Measurements from ENCODE around the gene NAALADL2. TPM values are rescaled to one million over a fixed set of nuclear protein-coding genes. Genes with fewer than 3 reads are reported as not detected.

The NAALADL2 gene
- total RNA-seq, 1 experiment from 2014 or later, result not detected

GRCh38 chr3:174907628-174908407 lies 48.7 kb downstream of the NAALADL2 start:
- Histone ChIP-seq H3K79me2 (ENCODE audit: low read length) (no peaks in the 10 kb centered on the region), H3K4me1 (ENCODE audit: low read length) (no peaks in the 10 kb centered on the region), H4K20me1 (ENCODE audit: insufficient read depth, low read depth, low read length) (no peaks in the 10 kb centered on the region), H3K27ac (ENCODE audit: low read length) (no peak overlapping the region), H3K9ac (ENCODE audit: low read length) (no peak overlapping the region), H3K4me2 (ENCODE audit: low read depth, low read length, poor library complexity, severe bottlenecking) (no peak overlapping the region), H3K36me3 (ENCODE audit: insufficient read depth, low read length) (no peaks in the 10 kb centered on the region), H3K4me3 (ENCODE audit: low read length) (no peak overlapping the region), H2AFZ (ENCODE audit: low read length) (no peak overlapping the region), H3K27me3 (ENCODE audit: low read length) (no peaks in the 10 kb centered on the region), H3K9me3 (ENCODE audit: low read length) (peaks cover 39% of the 10 kb centered on the region), H3K9me2 (replicated peaks; ENCODE audit: insufficient read depth, low read length) (no peaks in the 10 kb centered on the region)
- DNase-seq, result no peak

- H3K4me3 ChIP-seq (ENCODE audit: low read length), result no peak overlapping the region
- no peak overlapping the region for H3K4me2 ChIP-seq (ENCODE audit: low read depth, low read length, poor library complexity, severe bottlenecking)
- H3K4me1 ChIP-seq (ENCODE audit: low read length), result no peaks in the 10 kb centered on the region
- H3K36me3 ChIP-seq (ENCODE audit: insufficient read depth, low read length), result no peaks in the 10 kb centered on the region
- no peaks in the 10 kb centered on the region for H4K20me1 ChIP-seq (ENCODE audit: insufficient read depth, low read depth, low read length)
- no peak overlapping the region for H3K27ac ChIP-seq (ENCODE audit: low read length)
- H3K79me2 ChIP-seq (ENCODE audit: low read length), result no peaks in the 10 kb centered on the region
- H3K27me3 ChIP-seq (ENCODE audit: low read length), result no peaks in the 10 kb centered on the region
- no peak overlapping the region for H3K9ac ChIP-seq (ENCODE audit: low read length)
- no peak overlapping the region for H2AFZ ChIP-seq (ENCODE audit: low read length)
- no peaks in the 10 kb centered on the region for H3K9me2 ChIP-seq (replicated peaks; ENCODE audit: insufficient read depth, low read length)
- peaks cover 11% of the 10 kb centered on the region; the same call in 1 of the 2 replicates for H3K9me3 ChIP-seq (ENCODE audit: low read length)
- DNase-seq, result no peak
These were observed 72.6 kb downstream of the NAALADL2 start for GRCh38 chr3:174931473-174932353.

- no peaks in the 10 kb centered on the region for H3K79me2 ChIP-seq (ENCODE audit: low read length)
- H3K27ac ChIP-seq (ENCODE audit: low read length), result no peak overlapping the region
- H3K36me3 ChIP-seq (ENCODE audit: insufficient read depth, low read length), result no peaks in the 10 kb centered on the region
- H3K4me3 ChIP-seq (ENCODE audit: low read length), result no peak overlapping the region
- no peak overlapping the region for H3K9ac ChIP-seq (ENCODE audit: low read length)
- H3K9me2 ChIP-seq (replicated peaks; ENCODE audit: insufficient read depth, low read length), result no peaks in the 10 kb centered on the region
- H2AFZ ChIP-seq (ENCODE audit: low read length), result no peak overlapping the region
- H3K27me3 ChIP-seq (ENCODE audit: low read length), result no peaks in the 10 kb centered on the region
- peaks cover 17% of the 10 kb centered on the region; the same call in 1 of the 2 replicates for H3K9me3 ChIP-seq (ENCODE audit: low read length)
- no peaks in the 10 kb centered on the region for H4K20me1 ChIP-seq (ENCODE audit: insufficient read depth, low read depth, low read length)
- H3K4me2 ChIP-seq (ENCODE audit: low read depth, low read length, poor library complexity, severe bottlenecking), result no peak overlapping the region
- H3K4me1 ChIP-seq (ENCODE audit: low read length), result no peaks in the 10 kb centered on the region
- DNase-seq, result no peak
These were observed 77.5 kb downstream of the NAALADL2 start for GRCh38 chr3:174936590-174936989.

GRCh38 chr3:174937478-174937877 lies 78.3 kb downstream of the NAALADL2 start:
- no peaks in the 10 kb centered on the region for H3K27me3 ChIP-seq (ENCODE audit: low read length)
- H3K4me1 ChIP-seq (ENCODE audit: low read length), result no peaks in the 10 kb centered on the region
- H3K27ac ChIP-seq (ENCODE audit: low read length), result no peak overlapping the region
- no peaks in the 10 kb centered on the region for H3K79me2 ChIP-seq (ENCODE audit: low read length)
- H3K9me2 ChIP-seq (replicated peaks; ENCODE audit: insufficient read depth, low read length), result no peaks in the 10 kb centered on the region
- peaks cover 17% of the 10 kb centered on the region; the same call in 1 of the 2 replicates for H3K9me3 ChIP-seq (ENCODE audit: low read length)
- H3K36me3 ChIP-seq (ENCODE audit: insufficient read depth, low read length), result no peaks in the 10 kb centered on the region
- H2AFZ ChIP-seq (ENCODE audit: low read length), result no peak overlapping the region
- no peak for DNase-seq
- no peak overlapping the region for H3K4me2 ChIP-seq (ENCODE audit: low read depth, low read length, poor library complexity, severe bottlenecking)
- H4K20me1 ChIP-seq (ENCODE audit: insufficient read depth, low read depth, low read length), result no peaks in the 10 kb centered on the region
- H3K4me3 ChIP-seq (ENCODE audit: low read length), result no peak overlapping the region
- no peak overlapping the region for H3K9ac ChIP-seq (ENCODE audit: low read length)

- no peaks in the 10 kb centered on the region for H3K9me2 ChIP-seq (replicated peaks; ENCODE audit: insufficient read depth, low read length)
- H4K20me1 ChIP-seq (ENCODE audit: insufficient read depth, low read depth, low read length), result no peaks in the 10 kb centered on the region
- no peak overlapping the region for H3K27ac ChIP-seq (ENCODE audit: low read length)
- H3K36me3 ChIP-seq (ENCODE audit: insufficient read depth, low read length), result no peaks in the 10 kb centered on the region
- no peaks in the 10 kb centered on the region for H3K79me2 ChIP-seq (ENCODE audit: low read length)
- H3K27me3 ChIP-seq (ENCODE audit: low read length), result no peaks in the 10 kb centered on the region
- peaks cover 22% of the 10 kb centered on the region for H3K9me3 ChIP-seq (ENCODE audit: low read length)
- no peaks in the 10 kb centered on the region for H3K4me1 ChIP-seq (ENCODE audit: low read length)
- DNase-seq, result no peak
- no peak overlapping the region for H3K4me2 ChIP-seq (ENCODE audit: low read depth, low read length, poor library complexity, severe bottlenecking)
- H3K9ac ChIP-seq (ENCODE audit: low read length), result no peak overlapping the region
- H3K4me3 ChIP-seq (ENCODE audit: low read length), result no peak overlapping the region
- H2AFZ ChIP-seq (ENCODE audit: low read length), result no peak overlapping the region
These were observed 79.0 kb downstream of the NAALADL2 start for GRCh38 chr3:174938102-174938501.

- Histone ChIP-seq H3K79me2 (ENCODE audit: low read length) (no peaks in the 10 kb centered on the region), H3K4me1 (ENCODE audit: low read length) (no peaks in the 10 kb centered on the region), H3K4me2 (ENCODE audit: low read depth, low read length, poor library complexity, severe bottlenecking) (no peak overlapping the region), H3K27me3 (ENCODE audit: low read length) (no peaks in the 10 kb centered on the region), H3K4me3 (ENCODE audit: low read length) (no peak overlapping the region), H3K9me3 (ENCODE audit: low read length) (peaks cover 24% of the 10 kb centered on the region), H3K9ac (ENCODE audit: low read length) (no peak overlapping the region), H3K9me2 (replicated peaks; ENCODE audit: insufficient read depth, low read length) (no peaks in the 10 kb centered on the region), H3K27ac (ENCODE audit: low read length) (no peak overlapping the region), H2AFZ (ENCODE audit: low read length) (no peak overlapping the region), H4K20me1 (ENCODE audit: insufficient read depth, low read depth, low read length) (no peaks in the 10 kb centered on the region), H3K36me3 (ENCODE audit: insufficient read depth, low read length) (no peaks in the 10 kb centered on the region)
- DNase-seq, result no peak
These were observed 81.0 kb downstream of the NAALADL2 start for GRCh38 chr3:174940151-174940550.

GRCh38 chr3:174945276-174945675 lies 86.1 kb downstream of the NAALADL2 start:
- Histone ChIP-seq H3K4me3 (ENCODE audit: low read length) (no peak overlapping the region), H3K36me3 (ENCODE audit: insufficient read depth, low read length) (no peaks in the 10 kb centered on the region), H4K20me1 (ENCODE audit: insufficient read depth, low read depth, low read length) (no peaks in the 10 kb centered on the region), H2AFZ (ENCODE audit: low read length) (no peak overlapping the region), H3K9me2 (replicated peaks; ENCODE audit: insufficient read depth, low read length) (no peaks in the 10 kb centered on the region), H3K79me2 (ENCODE audit: low read length) (no peaks in the 10 kb centered on the region), H3K4me1 (ENCODE audit: low read length) (no peaks in the 10 kb centered on the region), H3K9ac (ENCODE audit: low read length) (no peak overlapping the region), H3K9me3 (ENCODE audit: low read length) (peaks cover 25% of the 10 kb centered on the region), H3K27me3 (ENCODE audit: low read length) (no peaks in the 10 kb centered on the region), H3K4me2 (ENCODE audit: low read depth, low read length, poor library complexity, severe bottlenecking) (no peak overlapping the region), H3K27ac (ENCODE audit: low read length) (no peak overlapping the region)
- DNase-seq, result no peak

GRCh38 chr3:174945951-174946350 lies 86.8 kb downstream of the NAALADL2 start:
- H3K9me3 ChIP-seq (ENCODE audit: low read length), result peaks cover 26% of the 10 kb centered on the region
- H2AFZ ChIP-seq (ENCODE audit: low read length), result no peak overlapping the region
- no peak overlapping the region for H3K27ac ChIP-seq (ENCODE audit: low read length)
- no peak overlapping the region for H3K4me3 ChIP-seq (ENCODE audit: low read length)
- no peaks in the 10 kb centered on the region for H3K9me2 ChIP-seq (replicated peaks; ENCODE audit: insufficient read depth, low read length)
- H3K79me2 ChIP-seq (ENCODE audit: low read length), result no peaks in the 10 kb centered on the region
- DNase-seq, result no peak
- no peaks in the 10 kb centered on the region for H3K27me3 ChIP-seq (ENCODE audit: low read length)
- H3K9ac ChIP-seq (ENCODE audit: low read length), result no peak overlapping the region
- no peaks in the 10 kb centered on the region for H3K4me1 ChIP-seq (ENCODE audit: low read length)
- H4K20me1 ChIP-seq (ENCODE audit: insufficient read depth, low read depth, low read length), result no peaks in the 10 kb centered on the region
- H3K4me2 ChIP-seq (ENCODE audit: low read depth, low read length, poor library complexity, severe bottlenecking), result no peak overlapping the region
- H3K36me3 ChIP-seq (ENCODE audit: insufficient read depth, low read length), result no peaks in the 10 kb centered on the region
